ENCODE measurements around the gene CD300LB. TPM values are rescaled to one million over a fixed set of nuclear protein-coding genes. Genes with fewer than 3 reads are reported as not detected.
A peak's percentile ranks its signal among the peaks of the same experiment; 100 is the strongest.
"Not testable (repeated sequence)": the region's sequence is repeated elsewhere in the genome, so short reads cannot be mapped to it uniquely, and the experiment has no call there.

CD300LB gene
- 0.31 TPM for total RNA-seq

DNA sequence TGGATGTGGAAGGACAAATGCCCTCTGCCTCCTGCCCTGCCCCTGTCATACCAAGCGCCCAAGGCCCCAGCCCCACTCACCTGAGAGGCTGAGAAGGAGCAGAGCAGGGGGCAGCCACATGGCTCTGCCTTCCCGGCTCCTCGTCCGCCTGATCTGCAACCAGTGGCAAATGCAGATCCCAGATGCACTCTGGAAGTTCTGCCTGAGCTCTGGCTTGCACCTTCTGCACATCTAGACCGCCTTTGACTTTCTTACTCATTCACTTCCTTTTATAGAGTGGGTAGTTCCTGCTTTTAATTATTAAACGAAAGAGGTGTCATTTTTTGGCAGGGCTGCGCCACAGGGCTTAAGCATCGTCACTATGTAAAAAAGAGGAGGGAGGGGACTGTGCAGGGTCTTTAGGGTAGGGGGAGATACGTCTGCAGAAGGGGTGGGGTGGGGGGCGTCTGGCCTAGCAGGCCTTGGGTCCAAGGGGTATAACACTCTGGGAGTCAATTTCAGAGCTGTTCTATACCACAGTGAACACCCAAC, at the start of gene CD300LB:
CD300LB (minus strand) TSS at position 245 of the 531 bp plus-strand sequence; CDS start at position 120, 125 bp downstream.
- DNase-seq: no peak

GRCh38 chr17:74579900-74580299, 48.6 kb upstream of the CD300LB start:
- no peak for DNase-seq

DNA sequence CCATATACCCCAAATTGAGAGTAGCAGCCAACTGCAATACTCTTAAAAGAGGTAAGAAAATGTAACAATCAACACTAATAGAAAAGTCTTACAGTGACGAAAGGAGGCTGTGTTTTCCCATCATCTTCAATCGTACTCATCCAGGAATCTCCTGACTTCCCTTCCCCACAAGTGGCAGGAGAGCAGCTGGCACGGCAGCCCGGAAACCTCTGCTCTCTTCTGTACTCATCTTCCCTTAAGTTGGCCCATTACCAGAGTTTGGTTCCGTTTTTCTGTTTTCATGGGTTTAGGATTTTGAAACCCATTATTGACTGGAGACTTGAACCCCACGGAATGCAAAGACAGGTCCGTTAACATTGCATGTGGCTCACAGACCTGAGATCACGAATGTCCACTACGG, 47.7 kb upstream of the CD300LB start:
- DNase-seq: no peak

DNA sequence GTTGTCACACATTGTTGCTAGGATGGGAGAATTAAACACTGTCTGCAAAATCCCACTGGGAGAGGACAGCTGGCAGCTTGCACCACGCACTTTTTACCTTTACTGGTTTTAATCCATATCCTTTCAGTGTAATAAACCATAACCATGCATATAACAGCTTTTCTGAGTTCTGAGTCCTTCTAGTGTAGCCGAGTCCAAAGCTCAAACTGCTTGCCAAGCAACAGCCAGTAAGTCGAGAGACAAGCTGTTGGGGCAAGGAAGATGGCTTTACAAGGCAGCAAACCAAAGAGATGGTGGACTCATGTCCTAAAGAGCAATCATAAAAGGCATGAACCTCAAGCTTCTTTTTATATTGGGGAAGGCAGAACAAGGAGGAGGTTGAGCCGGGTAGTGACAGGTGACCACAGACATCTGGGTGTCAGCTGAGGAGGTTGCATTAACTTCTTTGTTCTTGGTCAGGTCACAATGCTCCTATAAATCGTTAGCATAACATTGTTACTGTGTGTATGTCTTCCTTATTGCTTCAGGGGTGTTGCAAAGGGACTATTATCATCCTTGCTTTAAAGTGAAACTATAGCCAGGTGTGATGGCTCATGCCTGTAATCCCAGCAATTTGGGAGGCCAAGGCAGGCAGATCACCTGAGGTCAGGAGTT, 43.3 kb upstream of the CD300LB start:
- DNase-seq: no peak

DNA sequence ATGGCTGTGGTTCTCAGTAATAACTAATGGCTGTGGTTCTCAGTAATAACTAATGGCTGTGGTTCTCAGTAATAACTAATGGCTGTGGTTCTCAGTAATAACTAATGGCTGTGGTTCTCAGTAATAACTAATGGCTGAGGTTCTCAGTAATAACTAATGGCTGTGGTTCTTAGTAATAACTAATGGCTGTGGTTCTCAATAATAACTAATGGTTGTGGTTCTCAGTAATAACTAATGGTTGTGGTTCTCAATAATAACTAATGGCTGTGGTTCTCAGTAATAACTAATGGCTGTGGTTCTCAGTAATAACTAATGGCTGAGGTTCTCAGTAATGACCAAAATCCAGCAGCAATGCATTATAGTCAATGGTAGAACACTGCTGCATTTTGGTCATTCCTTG, 42.4 kb upstream of the CD300LB start:
- DNase-seq: not testable (repeated sequence)

GRCh38 chr17:74573169-74573568, 41.9 kb upstream of the CD300LB start:
- no peak for DNase-seq

DNA sequence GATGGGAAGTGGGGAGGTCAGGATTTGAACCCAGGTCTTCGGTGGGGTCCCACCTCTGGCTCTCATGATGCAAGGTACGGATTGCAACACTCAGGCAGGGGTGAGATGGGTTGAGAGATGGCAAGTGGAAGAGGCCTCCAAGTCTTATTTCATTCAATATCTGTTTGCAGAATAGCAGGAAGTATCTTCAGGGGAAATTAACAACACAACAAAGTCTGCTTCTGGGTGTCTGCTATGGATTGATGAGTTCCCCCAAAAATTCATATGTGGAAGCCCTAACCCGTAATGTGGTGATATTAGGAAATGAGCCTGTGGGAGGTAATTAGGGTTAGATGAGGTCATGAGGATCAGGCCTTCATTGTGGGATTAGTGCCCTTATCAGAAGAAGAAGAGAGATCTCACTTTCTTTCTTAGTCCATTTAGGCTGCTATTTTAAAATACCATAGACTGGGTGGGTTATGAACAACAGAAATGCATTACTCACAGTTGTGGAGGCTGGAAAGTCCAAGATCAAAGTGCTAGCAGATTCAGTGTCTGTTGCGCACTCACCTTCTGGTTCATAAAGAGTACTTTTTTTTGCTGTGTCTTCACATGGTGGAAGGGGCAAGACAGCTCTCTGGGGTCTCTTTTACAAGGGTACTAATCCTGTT, 40.5 kb upstream of the CD300LB start:
- no peak for DNase-seq

DNA sequence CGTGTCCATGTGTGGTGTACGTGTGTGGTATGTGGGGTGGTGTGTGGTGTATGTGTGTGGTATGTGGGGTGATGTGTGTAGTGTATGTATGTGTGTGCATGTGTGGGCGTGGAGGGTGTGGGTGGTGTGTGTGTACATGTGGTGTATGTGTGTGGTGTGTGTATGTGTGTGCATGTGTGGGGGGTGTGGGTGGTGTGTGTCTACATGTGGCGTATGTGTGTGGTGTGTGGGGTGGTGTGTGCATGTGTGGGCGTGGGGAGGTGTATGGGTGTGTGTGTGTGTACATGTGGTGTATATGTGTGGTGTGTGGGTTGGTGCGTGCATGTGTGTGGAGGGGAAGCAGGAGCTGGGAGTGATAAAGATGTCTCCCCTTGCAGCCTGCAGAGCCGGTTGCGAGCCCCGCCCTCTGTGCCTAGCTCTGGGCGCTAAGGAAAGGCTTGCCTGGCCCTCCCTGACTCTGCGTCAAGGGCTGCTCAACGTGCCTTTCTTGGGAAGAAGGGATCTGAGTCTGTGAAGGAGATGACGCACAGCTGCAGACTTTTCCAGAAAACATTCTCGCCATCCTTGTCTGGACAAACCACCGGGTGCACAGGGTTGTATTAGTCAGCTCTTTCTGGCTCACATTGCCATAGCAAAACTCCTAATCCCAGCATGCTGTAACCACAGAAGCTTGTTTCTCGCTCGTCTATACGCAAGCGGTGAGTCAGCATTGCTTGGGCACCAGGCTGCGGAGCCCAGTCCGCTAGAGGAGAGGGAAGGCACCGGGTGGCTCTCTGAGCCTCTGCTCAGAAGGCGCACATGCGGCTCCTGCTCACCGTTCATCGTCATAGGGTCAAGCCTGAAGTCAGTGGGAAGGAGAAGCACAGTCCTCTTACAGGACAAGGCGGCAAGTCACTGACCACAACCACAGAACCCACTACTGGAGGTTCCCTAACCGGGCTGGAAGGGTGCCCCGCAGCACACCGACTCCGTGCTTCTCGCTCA, 38.0 kb upstream of the CD300LB start:
- peak; percentile 52 for DNase-seq

DNA sequence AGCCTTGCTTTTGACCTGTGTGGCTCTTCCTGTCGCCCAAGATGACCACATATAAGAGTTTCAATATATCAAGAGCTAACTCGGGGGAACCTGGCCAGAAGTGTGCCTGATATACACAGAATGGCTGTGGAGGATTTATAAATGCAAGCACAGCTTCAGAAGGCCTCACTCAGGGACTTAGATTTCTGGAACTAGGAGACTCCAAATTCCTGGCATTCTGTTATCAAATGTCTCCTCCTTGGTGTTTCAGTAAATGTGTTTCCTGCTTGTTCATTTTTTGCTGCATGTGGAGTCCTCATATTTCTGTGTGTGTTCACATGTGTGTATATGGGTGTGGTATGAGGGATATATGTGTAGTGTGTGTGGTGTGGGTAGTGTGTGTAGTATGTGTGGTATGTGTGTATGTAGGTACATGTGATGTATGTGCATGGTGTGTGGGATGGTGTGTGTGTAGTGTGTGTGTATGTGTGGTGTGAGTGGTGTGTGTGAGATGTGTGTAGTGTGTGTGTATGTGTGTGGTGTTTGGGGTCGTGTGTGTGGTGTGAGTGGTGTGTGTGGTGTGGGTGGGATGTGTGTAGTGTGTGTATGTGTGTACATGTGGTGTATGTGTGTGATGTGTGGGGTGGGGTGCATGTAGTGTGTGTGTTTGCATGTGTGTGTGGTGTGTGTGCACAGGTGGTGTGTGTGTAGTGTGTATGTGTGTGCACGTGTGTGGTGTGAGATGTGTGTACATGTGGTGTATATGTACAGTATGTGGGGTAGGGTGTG, 37.0 kb upstream of the CD300LB start:
- no peak for DNase-seq

DNA sequence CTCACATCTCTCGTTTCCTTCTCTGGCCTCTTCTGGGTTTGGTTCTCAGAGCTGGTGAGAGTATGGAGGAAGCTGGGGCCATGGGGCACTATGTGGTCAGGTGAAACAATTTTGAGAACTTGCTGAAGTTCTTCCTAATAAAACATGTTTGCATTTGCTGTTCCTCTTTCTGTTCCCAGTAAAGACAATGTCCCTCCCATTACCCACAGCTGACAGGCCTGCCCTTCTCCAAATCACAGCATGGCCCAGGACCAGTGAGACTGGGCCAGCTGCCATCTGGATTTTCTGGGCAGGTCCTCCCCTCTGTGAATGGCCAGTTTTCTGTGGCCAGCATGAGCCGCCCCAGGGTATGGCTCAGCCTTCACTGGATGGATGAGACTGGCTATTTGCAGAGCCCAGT, 36.1 kb upstream of the CD300LB start, which contains the start of gene CD300H:
CD300H (minus strand) TSS at position 113 of the 400 bp plus-strand sequence.
- DNase-seq: no peak

GRCh38 chr17:74566132-74566753, 35.0 kb upstream of the CD300LB start:
- DNase-seq: peak; percentile 52

GRCh38 chr17:74565126-74565525, 33.9 kb upstream of the CD300LB start:
- no peak for DNase-seq

- no peak for DNase-seq
These were observed 32.1 kb upstream of the CD300LB start for GRCh38 chr17:74563358-74563757.

GRCh38 chr17:74561586-74561985, 30.3 kb upstream of the CD300LB start:
- no peak for DNase-seq

- no peak for DNase-seq
These were observed 27.7 kb upstream of the CD300LB start for GRCh38 chr17:74558882-74559519.

DNA sequence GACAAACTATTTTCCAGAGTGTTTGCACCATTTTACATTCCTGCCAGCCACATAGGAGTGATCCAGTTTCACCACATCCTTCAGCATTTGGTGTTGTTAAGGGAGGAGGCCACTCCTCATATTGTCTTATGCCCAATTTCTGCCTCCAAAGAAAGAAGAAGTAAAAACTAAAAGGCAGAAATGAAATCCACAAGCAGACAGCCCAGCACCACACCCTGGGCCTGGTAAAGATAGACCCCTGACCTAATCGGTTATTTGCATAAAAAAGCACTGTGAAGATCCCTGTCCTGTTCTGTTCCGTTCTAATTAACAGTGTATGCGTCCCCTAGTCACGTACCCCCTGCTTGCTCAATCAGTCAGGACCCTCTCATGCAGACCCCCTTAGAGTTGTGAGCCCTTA, 27.1 kb upstream of the CD300LB start:
- DNase-seq: not testable (repeated sequence)

- no peak for DNase-seq
These were observed 24.2 kb upstream of the CD300LB start for GRCh38 chr17:74555427-74555940.

DNA sequence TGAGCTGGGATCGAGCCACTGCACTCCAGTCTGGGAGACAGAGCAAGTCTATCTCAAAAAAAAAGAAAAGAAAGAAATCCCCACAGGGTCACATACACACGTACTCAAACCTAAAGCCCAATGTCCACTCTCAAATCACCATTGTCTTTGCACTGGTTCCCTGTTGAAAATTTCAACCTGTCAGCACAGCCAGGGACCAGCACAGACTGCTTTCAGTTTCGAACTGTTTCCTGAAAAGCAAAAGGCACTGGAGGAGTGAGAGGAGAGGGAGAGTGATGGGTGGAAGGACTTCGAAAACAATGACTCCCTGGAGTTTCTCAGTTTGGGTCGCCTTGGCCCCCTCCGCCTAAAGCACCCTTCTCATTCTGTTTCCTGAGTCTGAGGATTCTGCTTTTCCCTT, 23.6 kb upstream of the CD300LB start:
- DNase-seq: no peak

- DNase-seq: peak; percentile 17
These were observed 20.8 kb upstream of the CD300LB start for GRCh38 chr17:74552037-74552436.

DNA sequence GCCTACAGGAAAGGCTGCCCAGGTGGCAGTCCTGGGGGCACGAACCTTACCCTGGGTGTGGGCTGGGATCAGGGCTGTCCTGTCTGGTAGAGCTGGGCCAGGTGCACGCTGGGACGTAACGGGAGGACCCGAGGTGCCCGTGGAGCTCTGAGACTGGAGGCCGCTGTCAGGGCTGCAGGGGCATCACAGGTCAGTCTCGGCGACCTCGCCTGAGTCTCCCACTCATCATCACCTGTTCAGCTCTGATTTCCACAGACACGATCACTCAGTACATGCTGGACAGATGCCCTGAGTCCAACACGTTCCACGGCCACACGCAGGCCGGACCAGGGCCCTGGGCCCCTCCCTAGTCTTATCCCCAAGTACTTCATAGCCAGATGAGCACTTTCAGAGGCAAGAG, 19.3 kb upstream of the CD300LB start:
- DNase-seq: no peak

Data from tongue (tissue), 2 donors.